ENCODE data around the gene SLC44A4. TPM values are rescaled to one million over a fixed set of nuclear protein-coding genes. Genes with fewer than 3 reads are reported as not detected.
A peak's percentile ranks its signal among the peaks of the same experiment; 100 is the strongest.

The SLC44A4 gene
- total RNA-seq, 1 experiment from 2014 or later, result 3.1 TPM

- TF ChIP-seq ZMAT4 (CRISPR knock-in tag; IDR thresholded peaks at IDR 0.05), result no peak
- no peak for TF ChIP-seq NR2C2 (CRISPR knock-in tag; IDR thresholded peaks at IDR 0.05)
- TF ChIP-seq OVOL2 (CRISPR knock-in tag; IDR thresholded peaks at IDR 0.05; ENCODE audit: borderline replicate concordance), result no peak
- TF ChIP-seq, protein P1, sequence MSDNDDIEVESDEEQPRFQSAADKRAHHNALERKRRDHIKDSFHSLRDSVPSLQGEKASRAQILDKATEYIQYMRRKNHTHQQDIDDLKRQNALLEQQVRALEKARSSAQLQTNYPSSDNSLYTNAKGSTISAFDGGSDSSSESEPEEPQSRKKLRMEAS (CRISPR knock-in tag; IDR thresholded peaks at IDR 0.05), result peak; percentile 90
- peak; percentile 20; the same call in 1 of the 2 replicates for TF ChIP-seq ZBTB43 (CRISPR knock-in tag; IDR thresholded peaks at IDR 0.05)
- 0 out of 2 replicates have a peak, but pooled peaks have one; percentile 12 for TF ChIP-seq HMGXB4 (CRISPR knock-in tag; IDR thresholded peaks at IDR 0.05)
- TF ChIP-seq, protein P2, sequence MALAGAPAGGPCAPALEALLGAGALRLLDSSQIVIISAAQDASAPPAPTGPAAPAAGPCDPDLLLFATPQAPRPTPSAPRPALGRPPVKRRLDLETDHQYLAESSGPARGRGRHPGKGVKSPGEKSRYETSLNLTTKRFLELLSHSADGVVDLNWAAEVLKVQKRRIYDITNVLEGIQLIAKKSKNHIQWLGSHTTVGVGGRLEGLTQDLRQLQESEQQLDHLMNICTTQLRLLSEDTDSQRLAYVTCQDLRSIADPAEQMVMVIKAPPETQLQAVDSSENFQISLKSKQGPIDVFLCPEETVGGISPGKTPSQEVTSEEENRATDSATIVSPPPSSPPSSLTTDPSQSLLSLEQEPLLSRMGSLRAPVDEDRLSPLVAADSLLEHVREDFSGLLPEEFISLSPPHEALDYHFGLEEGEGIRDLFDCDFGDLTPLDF (CRISPR knock-in tag; IDR thresholded peaks at IDR 0.05), result no peak
- TF ChIP-seq HMGA2 (CRISPR knock-in tag; IDR thresholded peaks at IDR 0.05), result no peak
- TF ChIP-seq ESRRA (CRISPR knock-in tag; IDR thresholded peaks at IDR 0.05; ENCODE audit: borderline replicate concordance), result no peak
- TF ChIP-seq, protein P3, sequence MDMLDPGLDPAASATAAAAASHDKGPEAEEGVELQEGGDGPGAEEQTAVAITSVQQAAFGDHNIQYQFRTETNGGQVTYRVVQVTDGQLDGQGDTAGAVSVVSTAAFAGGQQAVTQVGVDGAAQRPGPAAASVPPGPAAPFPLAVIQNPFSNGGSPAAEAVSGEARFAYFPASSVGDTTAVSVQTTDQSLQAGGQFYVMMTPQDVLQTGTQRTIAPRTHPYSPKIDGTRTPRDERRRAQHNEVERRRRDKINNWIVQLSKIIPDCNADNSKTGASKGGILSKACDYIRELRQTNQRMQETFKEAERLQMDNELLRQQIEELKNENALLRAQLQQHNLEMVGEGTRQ (CRISPR knock-in tag; IDR thresholded peaks at IDR 0.05), result no peak
- no peak for TF ChIP-seq EMX1 (CRISPR knock-in tag; IDR thresholded peaks at IDR 0.05)
These were observed 22.2 kb upstream of the SLC44A4 start (continued) for GRCh38 chr6:31900917-31901414.

DNA sequence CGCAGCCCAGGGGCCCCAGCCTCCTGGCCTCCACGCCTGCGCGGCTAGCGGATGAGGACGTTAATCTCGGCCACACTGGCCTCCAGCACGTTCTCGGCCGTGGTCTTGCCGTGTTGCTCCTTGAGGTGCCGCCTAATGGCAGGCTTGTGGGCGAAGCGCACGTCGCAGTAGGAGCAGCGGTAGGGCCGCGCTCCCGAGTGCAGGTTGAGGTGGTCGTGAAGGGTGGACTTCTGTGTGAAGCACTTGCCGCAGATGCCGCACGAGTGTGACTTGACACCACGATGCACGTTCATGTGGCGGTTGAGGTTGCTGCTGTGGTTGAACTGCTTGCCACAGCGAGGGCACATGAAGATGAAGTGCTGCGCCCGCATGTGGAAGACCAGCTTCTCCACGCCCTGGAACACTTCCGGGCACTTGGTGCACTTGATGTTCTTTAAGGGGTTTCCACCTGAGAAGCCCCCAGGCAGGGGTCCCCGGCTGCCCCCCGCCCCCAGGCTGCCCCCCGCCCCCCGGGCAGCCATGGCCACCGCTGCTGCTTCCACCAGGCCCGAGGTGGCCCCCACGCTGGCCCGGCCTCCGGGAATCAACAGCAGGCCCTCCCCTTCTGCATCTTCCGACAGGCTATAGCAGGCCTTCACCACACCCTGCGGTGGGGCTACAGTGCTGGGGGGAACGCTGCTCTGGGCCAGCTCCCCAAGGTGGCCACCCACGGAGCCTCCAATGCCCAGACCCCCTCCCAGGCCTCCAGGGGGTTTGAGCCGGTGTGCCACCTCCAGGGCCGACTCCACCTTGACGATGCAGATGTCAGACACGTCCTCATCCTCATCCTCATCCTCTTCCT is 21.3 kb upstream of the SLC44A4 start:
- no peak for TF ChIP-seq TEAD4 (CRISPR knock-in tag; IDR thresholded peaks at IDR 0.05)
- 0 out of 2 replicates have a peak, but pooled peaks have one; percentile 7 for TF ChIP-seq HMGXB4 (CRISPR knock-in tag; IDR thresholded peaks at IDR 0.05)
- ATAC-seq (no peak), DNase-seq (ENCODE audit: low spot score) (no peak)
- H3K4me3 Mint-ChIP-seq, result no peak overlapping the region
- H3K4me1 Mint-ChIP-seq, result peaks cover 23% of the 10 kb centered on the region
- H3K36me3 Mint-ChIP-seq, result peaks cover 9% of the 10 kb centered on the region
- ChIA-PET CTCF (interaction anchor here (1.2 to 1.4 kb wide), 2 partner anchors 23 to 52 kb away, joined by 4 to 7 read pairs; no protein-coding TSS in a partner anchor), POLR2A (no interaction called here)
- peak overlapping the region; percentile 53; the same call in 1 of the 2 replicates for H3K27ac Mint-ChIP-seq
- H3K27me3 Mint-ChIP-seq (ENCODE audit: low read depth), result peaks cover 5% of the 10 kb centered on the region
- H3K9me3 Mint-ChIP-seq, result no peaks in the 10 kb centered on the region

GRCh38 chr6:31899215-31899614 is 20.4 kb upstream of the SLC44A4 start:
- no peaks in the 10 kb centered on the region for H3K9me3 Mint-ChIP-seq
- H3K27me3 Mint-ChIP-seq (ENCODE audit: low read depth), result no peaks in the 10 kb centered on the region; the same call in none of the 2 replicates
- ChIA-PET CTCF (interaction anchor here (0.6 to 2.6 kb wide), 4 partner anchors 25 to 521 kb away, joined by 4 to 22 read pairs (median 13); no protein-coding TSS in a partner anchor), POLR2A (interaction anchor here (0.6 kb wide), 1 partner anchor 64 kb away, joined by 3 read pairs; no protein-coding TSS in a partner anchor)
- peak overlapping the region; percentile 41 for H3K4me3 Mint-ChIP-seq
- H3K27ac Mint-ChIP-seq, result peak overlapping the region; percentile 53
- no peak for DNase-seq (ENCODE audit: low spot score)
- no peak for ATAC-seq
- H3K36me3 Mint-ChIP-seq, result peaks cover 16% of the 10 kb centered on the region
- peaks cover 23% of the 10 kb centered on the region for H3K4me1 Mint-ChIP-seq
- TF ChIP-seq CBFB (CRISPR knock-in tag; IDR thresholded peaks at IDR 0.05; ENCODE audit: low read depth) (no peak), ELF4 (CRISPR knock-in tag; IDR thresholded peaks at IDR 0.05; ENCODE audit: low read depth) (no peak), OVOL2 (CRISPR knock-in tag; IDR thresholded peaks at IDR 0.05; ENCODE audit: borderline replicate concordance) (no peak), TEAD4 (CRISPR knock-in tag; IDR thresholded peaks at IDR 0.05) (no peak)
- TF ChIP-seq, protein P4, sequence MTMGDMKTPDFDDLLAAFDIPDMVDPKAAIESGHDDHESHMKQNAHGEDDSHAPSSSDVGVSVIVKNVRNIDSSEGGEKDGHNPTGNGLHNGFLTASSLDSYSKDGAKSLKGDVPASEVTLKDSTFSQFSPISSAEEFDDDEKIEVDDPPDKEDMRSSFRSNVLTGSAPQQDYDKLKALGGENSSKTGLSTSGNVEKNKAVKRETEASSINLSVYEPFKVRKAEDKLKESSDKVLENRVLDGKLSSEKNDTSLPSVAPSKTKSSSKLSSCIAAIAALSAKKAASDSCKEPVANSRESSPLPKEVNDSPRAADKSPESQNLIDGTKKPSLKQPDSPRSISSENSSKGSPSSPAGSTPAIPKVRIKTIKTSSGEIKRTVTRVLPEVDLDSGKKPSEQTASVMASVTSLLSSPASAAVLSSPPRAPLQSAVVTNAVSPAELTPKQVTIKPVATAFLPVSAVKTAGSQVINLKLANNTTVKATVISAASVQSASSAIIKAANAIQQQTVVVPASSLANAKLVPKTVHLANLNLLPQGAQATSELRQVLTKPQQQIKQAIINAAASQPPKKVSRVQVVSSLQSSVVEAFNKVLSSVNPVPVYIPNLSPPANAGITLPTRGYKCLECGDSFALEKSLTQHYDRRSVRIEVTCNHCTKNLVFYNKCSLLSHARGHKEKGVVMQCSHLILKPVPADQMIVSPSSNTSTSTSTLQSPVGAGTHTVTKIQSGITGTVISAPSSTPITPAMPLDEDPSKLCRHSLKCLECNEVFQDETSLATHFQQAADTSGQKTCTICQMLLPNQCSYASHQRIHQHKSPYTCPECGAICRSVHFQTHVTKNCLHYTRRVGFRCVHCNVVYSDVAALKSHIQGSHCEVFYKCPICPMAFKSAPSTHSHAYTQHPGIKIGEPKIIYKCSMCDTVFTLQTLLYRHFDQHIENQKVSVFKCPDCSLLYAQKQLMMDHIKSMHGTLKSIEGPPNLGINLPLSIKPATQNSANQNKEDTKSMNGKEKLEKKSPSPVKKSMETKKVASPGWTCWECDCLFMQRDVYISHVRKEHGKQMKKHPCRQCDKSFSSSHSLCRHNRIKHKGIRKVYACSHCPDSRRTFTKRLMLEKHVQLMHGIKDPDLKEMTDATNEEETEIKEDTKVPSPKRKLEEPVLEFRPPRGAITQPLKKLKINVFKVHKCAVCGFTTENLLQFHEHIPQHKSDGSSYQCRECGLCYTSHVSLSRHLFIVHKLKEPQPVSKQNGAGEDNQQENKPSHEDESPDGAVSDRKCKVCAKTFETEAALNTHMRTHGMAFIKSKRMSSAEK (CRISPR knock-in tag; IDR thresholded peaks at IDR 0.05; ENCODE audit: borderline replicate concordance), result no peak
- TF ChIP-seq, protein P5, sequence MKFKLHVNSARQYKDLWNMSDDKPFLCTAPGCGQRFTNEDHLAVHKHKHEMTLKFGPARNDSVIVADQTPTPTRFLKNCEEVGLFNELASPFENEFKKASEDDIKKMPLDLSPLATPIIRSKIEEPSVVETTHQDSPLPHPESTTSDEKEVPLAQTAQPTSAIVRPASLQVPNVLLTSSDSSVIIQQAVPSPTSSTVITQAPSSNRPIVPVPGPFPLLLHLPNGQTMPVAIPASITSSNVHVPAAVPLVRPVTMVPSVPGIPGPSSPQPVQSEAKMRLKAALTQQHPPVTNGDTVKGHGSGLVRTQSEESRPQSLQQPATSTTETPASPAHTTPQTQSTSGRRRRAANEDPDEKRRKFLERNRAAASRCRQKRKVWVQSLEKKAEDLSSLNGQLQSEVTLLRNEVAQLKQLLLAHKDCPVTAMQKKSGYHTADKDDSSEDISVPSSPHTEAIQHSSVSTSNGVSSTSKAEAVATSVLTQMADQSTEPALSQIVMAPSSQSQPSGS (CRISPR knock-in tag; IDR thresholded peaks at IDR 0.05; ENCODE audit: borderline replicate concordance, low read depth), result no peak

Measured in WTC11 (cell line).